IMR-90 (cell line): ENCODE data around the gene FAM217B. TPM values are rescaled to one million over a fixed set of nuclear protein-coding genes. Genes with fewer than 3 reads are reported as not detected.

Experiments
- ATAC-seq: fragments of 200-7000 bp; cut with Tn5 transposase; 2 replicates; pipeline ENCODE4 v1.9.1; 2020; ENCODE audit warnings: low read depth, mild to moderate bottlenecking, moderate library complexity
- BruUV-seq: library from RNA; stranded (reverse); fragments of 400-500 nt; replicated peaks from 2 replicates; lab custom pipeline; 2021; lab: Mats Ljungman, UMichigan
- CTCF ChIA-PET: fragments of 300-600 bp; formaldehyde crosslinking; extraction: SDS; loops from one replicate; lab custom pipeline; 2021; ENCODE audit warnings: antibody characterized with exemption; lab: Yijun Ruan, JAX
- POLR2A ChIA-PET: fragments of 300-600 bp; sonication (Branson Sonifier 250); formaldehyde crosslinking; loops from one replicate; lab custom pipeline; 2022; ENCODE audit warnings: antibody characterized with exemption; ENCODE audit not compliant: unreplicated experiment; lab: Charles Lee
- DNase-seq: peaks from one replicate; pipeline ENCODE4 v3.0.0; 2013
- H2AFZ ChIP-seq: replicated peaks from 2 replicates; pipeline ENCODE3; 2013; ENCODE audit warnings: low read length, mild to moderate bottlenecking; ENCODE audit not compliant: poor library complexity
- H2AK5ac ChIP-seq: 2 replicates; pipeline ENCODE4 v1.6.1; 2013; ENCODE audit warnings: low read depth, low read length, inconsistent platforms
- H2AK9ac ChIP-seq: replicated peaks from 2 replicates; pipeline ENCODE3; 2013; ENCODE audit warnings: mild to moderate bottlenecking, low read depth, low read length, moderate library complexity; ENCODE audit not compliant: poor library complexity
- H2BK120ac ChIP-seq: 2 replicates; pipeline ENCODE4 v1.6.1; 2013; ENCODE audit warnings: low read depth, low read length, inconsistent platforms
- H2BK15ac ChIP-seq: 3 replicates; pipeline ENCODE4 v1.6.1; 2013; ENCODE audit warnings: low read depth, low read length, inconsistent platforms
- H2BK20ac ChIP-seq: 2 replicates; pipeline ENCODE4 v1.6.1; 2013; ENCODE audit warnings: low read depth, mild to moderate bottlenecking, inconsistent platforms, low read length, moderate library complexity
- H2BK5ac ChIP-seq: 2 replicates; pipeline ENCODE4 v1.6.1; 2013; ENCODE audit warnings: mild to moderate bottlenecking, low read depth, low read length, inconsistent platforms; ENCODE audit not compliant: poor library complexity, severe bottlenecking
- H3K14ac ChIP-seq: replicated peaks from 2 replicates; pipeline ENCODE4 v1.6.1; 2013; ENCODE audit warnings: low read depth, low read length, inconsistent platforms
- H3K18ac ChIP-seq: 2 replicates; pipeline ENCODE4 v1.6.1; 2013; ENCODE audit warnings: low read depth, low read length, control low read depth
- H3K23ac ChIP-seq: 2 replicates; pipeline ENCODE4 v1.6.1; 2013; ENCODE audit warnings: low read depth, low read length, inconsistent platforms
- H3K27ac ChIP-seq: 2 replicates; pipeline ENCODE4 v1.5.1; 2013; ENCODE audit warnings: mild to moderate bottlenecking, control low read depth, low read length; ENCODE audit not compliant: insufficient read depth
- H3K27me3 ChIP-seq: 2 replicates; pipeline ENCODE4 v1.6.1; 2013; ENCODE audit warnings: low read length; ENCODE audit not compliant: control insufficient read depth, insufficient read depth
- H3K36me3 ChIP-seq: 2 replicates; pipeline ENCODE4 v1.6.1; 2013; ENCODE audit warnings: low read length, mixed read lengths; ENCODE audit not compliant: control insufficient read depth, insufficient read depth
- H3K4ac ChIP-seq: 2 replicates; pipeline ENCODE4 v1.6.1; 2013; ENCODE audit warnings: low read depth, low read length, inconsistent platforms
- H3K4me1 ChIP-seq: 2 replicates; pipeline ENCODE4 v1.6.1; 2013; ENCODE audit warnings: low read length, mixed read lengths; ENCODE audit not compliant: control insufficient read depth, insufficient read depth
- H3K4me2 ChIP-seq: 2 replicates; pipeline ENCODE4 v1.6.1; 2013; ENCODE audit warnings: low read depth, mild to moderate bottlenecking, control low read depth, low read length, moderate library complexity
- H3K4me3 ChIP-seq: 2 replicates; pipeline ENCODE4 v1.5.1; 2013; ENCODE audit warnings: low read depth, mild to moderate bottlenecking, control low read depth, low read length, moderate library complexity; ENCODE audit not compliant: insufficient read depth
- H3K56ac ChIP-seq: 2 replicates; pipeline ENCODE4 v1.6.1; 2013; ENCODE audit warnings: low read length, inconsistent platforms; ENCODE audit not compliant: insufficient read depth; ENCODE audit errors: extremely low read depth
- H3K79me1 ChIP-seq, 2 experiments: 2 replicates each; pipeline ENCODE4 v1.6.1; 2013; ENCODE audit warnings: low read length in 2 of 2, inconsistent platforms in 1 of 2, low read depth in 1 of 2
- H3K9ac ChIP-seq: 2 replicates; pipeline ENCODE4 v1.6.1; 2013; ENCODE audit warnings: low read depth, low read length, control low read depth
- H3K9me1 ChIP-seq: 2 replicates; pipeline ENCODE4 v1.6.1; 2013; ENCODE audit warnings: low read length, inconsistent platforms; ENCODE audit not compliant: insufficient read depth
- H3K9me3 ChIP-seq: 2 replicates; pipeline ENCODE4 v1.6.1; 2013; ENCODE audit warnings: low read length; ENCODE audit not compliant: control insufficient read depth, insufficient read depth
- H4K20me1 ChIP-seq: 2 replicates; pipeline ENCODE4 v1.6.1; 2013; ENCODE audit warnings: low read length, inconsistent platforms; ENCODE audit not compliant: insufficient read depth
- H4K5ac ChIP-seq: 2 replicates; pipeline ENCODE4 v1.6.1; 2013; ENCODE audit warnings: mild to moderate bottlenecking, low read depth, low read length, control low read depth
- H4K8ac ChIP-seq, 2 experiments: 2 replicates each; pipeline ENCODE4 v1.6.1; 2013; ENCODE audit warnings: low read depth in 2 of 2, low read length in 2 of 2, control low read depth in 1 of 2, inconsistent platforms in 1 of 2
- H4K91ac ChIP-seq: 2 replicates; pipeline ENCODE4 v1.6.1; 2013; ENCODE audit warnings: low read depth, low read length, inconsistent platforms; ENCODE audit not compliant: insufficient read depth
- MAFK ChIP-seq: IDR thresholded peaks from 2 replicates; pipeline ENCODE4 v1.6.1; 2012; ENCODE audit warnings: low read depth, low read length, improper control_type of control experiment
- MXI1 ChIP-seq: IDR thresholded peaks from 2 replicates; pipeline ENCODE4 v1.6.1; 2012; ENCODE audit warnings: low read depth, mild to moderate bottlenecking, low read length, moderate library complexity, borderline replicate concordance
- SMC3 ChIP-seq: fragments of 150-350 bp; IDR thresholded peaks from 2 replicates; pipeline ENCODE4 v1.6.1; 2016; ENCODE audit warnings: low read depth, mild to moderate bottlenecking, antibody characterized with exemption, low read length, moderate library complexity
- WGBS, 2 experiments: methylation state at CpG; one replicate each; pipeline versions ENCODE4 v1.1.5 to v1.1.7; 2013; ENCODE audit warnings: missing lambda C conversion rate in 2 of 2; ENCODE audit not compliant: insufficient read length in 1 of 2; ENCODE audit errors: extremely low coverage in 2 of 2; 5-methylcytosine and 5-hydroxymethylcytosine counted together
- dilution Hi-C: fragments of 300-500 bp; cut with HindIII; formaldehyde crosslinking; loops from one replicate; pipeline ENCODE4 v1.14.3; 2018; ENCODE audit warnings: low sequenced_read_pairs; ENCODE audit not compliant: unreplicated experiment
- in situ Hi-C: fragments of 300-500 bp; cut with MboI; formaldehyde crosslinking; loops from 3 replicates; pipeline ENCODE4 v1.14.3; 2019; ENCODE audit warnings: low sequenced_read_pairs, inconsistent platforms, mixed read lengths
- intact Hi-C: fragments of 100-400 bp; cut with micrococcal nuclease; formaldehyde crosslinking; loops from 2 replicates; pipeline ENCODE4 v1.10.0; 2022
- polyA plus RNA-seq, 3 experiments: library from polyadenylated mRNA; depleted of rRNA; stranded (reverse); fragments of >200 nt; gene quantifications; 2 replicates each; pipeline ENCODE4 v1.2.3, GENCODE V29; 2012; ENCODE audit warnings: low replicate concordance in 1 of 3
- total RNA-seq: library from RNA; depleted of rRNA; stranded (reverse); fragments of >200 nt; gene quantifications from 2 replicates; pipeline ENCODE4 v1.2.3, GENCODE V29; 2012

The FAM217B gene
- total and polyA plus RNA-seq, 2 of the 4 experiments (the other 2 are of a cell fraction): 3.0 to 3.9 TPM

- Histone ChIP-seq H2BK120ac (no peak overlapping the region), H4K8ac (no peak overlapping the region), H2AK5ac (no peak overlapping the region), H3K27ac (no peak overlapping the region), H4K91ac (no peak overlapping the region), H3K9ac (no peak overlapping the region), H2BK5ac (no peak overlapping the region), H4K5ac (no peak overlapping the region), H3K27me3 (peaks cover 3% of the 10 kb centered on the region), H3K23ac (no peak overlapping the region), H2AK9ac (no peak overlapping the region), H4K20me1 (no peaks in the 10 kb centered on the region), H3K79me1 (no peaks in the 10 kb centered on the region), H3K4me3 (no peak overlapping the region), H3K9me1 (no peaks in the 10 kb centered on the region), H3K36me3 (no peaks in the 10 kb centered on the region), H3K14ac (no peak overlapping the region), H2BK15ac (no peak overlapping the region), H2BK20ac (no peak overlapping the region), H3K9me3 (no peaks in the 10 kb centered on the region), H3K18ac (no peak overlapping the region), H3K4ac (no peak overlapping the region), H3K56ac (no peak overlapping the region), H3K4me1 (no peaks in the 10 kb centered on the region), H2AFZ (no peak overlapping the region), H3K4me2 (no peak overlapping the region)
- dilution Hi-C loops (no loop called here), intact Hi-C loops (no loop called here), in situ Hi-C loops (no loop called here)
- TF ChIP-seq MAFK (no peak), SMC3 (no peak), MXI1 (no peak)
- CTCF ChIA-PET: interaction anchor here (0.6 kb wide), 1 partner anchor 16 kb away, joined by 6 read pairs; no protein-coding TSS in a partner anchor
- BruUV-seq: no TSS peak
- POLR2A ChIA-PET: no interaction called here
- DNase-seq (no peak), ATAC-seq (no peak)
- whole genome bisulfite sequencing, 2 experiments: no CpG with 5 or more reads among the region's 3 CpGs
These were observed 26.2 kb downstream of the FAM217B start for GRCh38 chr20:59966428-59966827.
